ENCODE data around the gene MIF.

DNA sequence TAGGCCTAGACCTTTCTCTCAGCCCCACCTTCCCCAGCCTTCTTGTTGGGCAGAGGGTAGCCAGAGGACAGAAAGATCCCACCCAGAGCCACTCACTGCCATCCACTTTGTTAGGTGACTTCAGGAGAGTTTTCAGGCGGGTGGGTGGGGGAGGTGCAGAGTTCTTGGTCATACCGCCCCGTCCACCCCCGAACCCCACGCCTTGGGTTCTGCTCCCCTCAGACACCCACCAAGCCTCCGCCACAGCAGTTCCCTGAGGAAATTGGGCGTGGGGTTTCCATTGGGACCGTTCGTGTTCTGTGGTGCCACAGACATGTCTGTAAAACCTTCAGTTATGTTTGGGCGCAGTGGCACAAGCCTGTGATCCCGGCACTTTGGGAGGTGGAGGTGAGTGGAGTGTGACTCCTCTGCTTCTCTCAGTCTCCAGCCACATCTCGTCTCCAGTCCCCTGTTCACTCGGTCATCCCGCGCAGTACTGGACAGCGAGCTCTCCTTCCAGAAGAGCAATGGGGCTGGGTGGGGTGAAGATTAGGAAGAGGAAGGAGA lies 1.5 kb downstream of the MIF start:
- no peak for TF ChIP-seq CTCF (conservative IDR thresholded peaks at IDR 0.05; ENCODE audit: low read length)
- no peak for TF ChIP-seq EZH2phosphoT487 (IDR thresholded peaks at IDR 0.05; ENCODE audit: borderline replicate concordance)
